Ureter (tissue), 1 donor: ENCODE data around the gene ZNF521. TPM values are rescaled to one million over a fixed set of nuclear protein-coding genes. Genes with fewer than 3 reads are reported as not detected.

Source experiments
- DNase-seq: peaks from one replicate; pipeline ENCODE4 v3.0.0-alpha.2; 2020; ENCODE audit warnings: low spot score
- total RNA-seq: library from RNA; stranded (reverse); gene quantifications from one replicate; pipeline ENCODE4 v1.2.4, GENCODE V29; 2023
- donor health status: DM: yes; HTN: yes; CAD: no.

The ZNF521 gene
- total RNA-seq, 1 donor from 2014 or later, result 11.6 TPM

GRCh38 chr18:25335676-25336075, 16.3 kb downstream of the ZNF521 start:
- DNase-seq, result no peak

- DNase-seq, result no peak
Observed at GRCh38 chr18:25335062-25335461, 16.9 kb downstream of the ZNF521 start.

- DNase-seq, result no peak
Observed at GRCh38 chr18:25334588-25334987, 17.4 kb downstream of the ZNF521 start.

- DNase-seq, result no peak
Observed at GRCh38 chr18:25332002-25332401, 20.0 kb downstream of the ZNF521 start.

- DNase-seq, result no peak
Observed at GRCh38 chr18:25329783-25330182, 22.2 kb downstream of the ZNF521 start.

GRCh38 chr18:25327584-25327983, 24.4 kb downstream of the ZNF521 start:
- no peak for DNase-seq

- DNase-seq, result no peak
Observed at GRCh38 chr18:25326361-25326952, 25.5 kb downstream of the ZNF521 start.

- no peak for DNase-seq
Observed at GRCh38 chr18:25322806-25323205, 29.2 kb downstream of the ZNF521 start.

GRCh38 chr18:25316381-25317018, 35.5 kb downstream of the ZNF521 start:
- DNase-seq, result no peak

GRCh38 chr18:25314838-25315190, 37.2 kb downstream of the ZNF521 start:
- DNase-seq, result no peak

- no peak for DNase-seq
Observed at GRCh38 chr18:25314151-25314837, 37.7 kb downstream of the ZNF521 start.

- no peak for DNase-seq
Observed at GRCh38 chr18:25313268-25313667, 38.7 kb downstream of the ZNF521 start.

GRCh38 chr18:25310045-25310444, 41.9 kb downstream of the ZNF521 start:
- DNase-seq, result no peak

GRCh38 chr18:25308381-25308780, 43.6 kb downstream of the ZNF521 start:
- no peak for DNase-seq

- no peak for DNase-seq
Observed at GRCh38 chr18:25307192-25307591, 44.8 kb downstream of the ZNF521 start.

- no peak for DNase-seq
Observed at GRCh38 chr18:25306671-25307070, 45.3 kb downstream of the ZNF521 start.

GRCh38 chr18:25305584-25305983, 46.4 kb downstream of the ZNF521 start:
- no peak for DNase-seq

- DNase-seq, result no peak
Observed at GRCh38 chr18:25300492-25300891, 51.5 kb downstream of the ZNF521 start.

GRCh38 chr18:25299426-25300300, 52.3 kb downstream of the ZNF521 start:
- no peak for DNase-seq

GRCh38 chr18:25298853-25299274, 53.1 kb downstream of the ZNF521 start:
- DNase-seq, result no peak

- DNase-seq, result no peak
Observed at GRCh38 chr18:25295624-25296138, 56.3 kb downstream of the ZNF521 start.

GRCh38 chr18:25291150-25291549, 60.8 kb downstream of the ZNF521 start:
- DNase-seq, result no peak
